GM19438 (cell line): Measurements from ENCODE around the gene SLC26A11.
A peak's percentile ranks its signal among the peaks of the same experiment; 100 is the strongest.

ENCODE experiments used
- ATAC-seq: cut with Tn5 transposase; IDR thresholded peaks from one replicate; pipeline ENCODE4 v1.9.1; 2021; ENCODE audit warnings: low read depth; ENCODE audit not compliant: unreplicated experiment

SLC26A11 gene

DNA sequence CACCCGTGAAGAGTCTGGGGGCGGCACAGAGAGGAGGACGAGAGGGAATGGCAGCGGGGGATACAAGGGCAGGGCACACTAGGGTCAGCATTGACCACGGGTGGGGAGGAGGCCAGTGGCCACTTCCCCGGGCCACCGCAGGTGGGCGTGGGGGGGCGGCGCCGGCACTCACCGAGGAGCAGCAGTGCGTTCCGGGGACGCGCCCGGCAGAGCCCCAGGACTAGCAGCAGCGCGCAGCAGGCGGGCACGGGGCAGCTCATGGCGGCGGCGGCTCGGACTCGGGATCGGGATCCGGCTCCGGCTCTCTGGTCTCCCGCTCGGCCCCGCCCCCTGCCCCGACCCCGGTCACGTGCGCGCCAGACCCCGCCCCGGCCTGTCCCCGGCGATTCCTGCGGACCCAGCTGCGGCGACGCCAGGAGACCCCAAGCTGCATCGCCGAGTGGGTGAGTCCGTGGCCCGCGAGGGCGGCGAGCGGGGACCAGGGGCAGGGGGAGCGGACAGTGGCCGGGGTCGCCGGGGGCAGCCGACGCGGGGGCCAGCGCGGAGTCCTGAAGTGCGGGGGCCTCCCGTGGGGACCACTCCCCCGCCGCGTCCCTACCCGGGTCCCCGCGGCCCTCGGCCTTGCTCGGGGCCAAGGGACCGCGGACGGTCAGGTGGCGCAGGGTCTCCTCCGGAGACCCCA, at the start of gene SLC26A11, which contains the start of gene SGSH:
SLC26A11 (plus strand) TSS at position 374 of the 682 bp plus-strand sequence. CDS start 1,134 bp downstream, outside the sequence.
SGSH (minus strand) TSS at position 280 of the 682 bp plus-strand sequence; CDS start at position 260, 20 bp downstream.
- ATAC-seq = peak; percentile 30

DNA sequence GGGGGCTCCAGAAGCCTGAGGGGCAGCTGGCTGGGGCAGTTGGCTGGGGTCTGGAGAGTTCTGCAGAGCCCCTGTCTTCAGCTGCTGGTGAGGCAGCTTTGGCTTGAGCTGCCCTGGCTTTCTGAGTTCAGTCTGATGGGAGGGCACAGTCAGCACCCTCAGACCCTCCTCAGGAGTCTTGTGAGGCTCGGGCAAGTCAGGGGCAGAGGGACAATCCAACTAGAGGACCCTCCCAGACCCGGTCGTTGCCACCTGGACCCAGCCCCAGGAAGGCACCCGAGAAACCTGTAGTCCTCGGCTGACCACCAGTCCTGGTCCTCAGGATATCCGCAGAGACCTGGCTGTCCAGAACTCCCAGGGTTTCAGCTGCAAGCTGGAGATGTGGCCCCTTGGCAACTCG, 48.5 kb upstream of the SLC26A11 start:
- ATAC-seq = no peak

DNA sequence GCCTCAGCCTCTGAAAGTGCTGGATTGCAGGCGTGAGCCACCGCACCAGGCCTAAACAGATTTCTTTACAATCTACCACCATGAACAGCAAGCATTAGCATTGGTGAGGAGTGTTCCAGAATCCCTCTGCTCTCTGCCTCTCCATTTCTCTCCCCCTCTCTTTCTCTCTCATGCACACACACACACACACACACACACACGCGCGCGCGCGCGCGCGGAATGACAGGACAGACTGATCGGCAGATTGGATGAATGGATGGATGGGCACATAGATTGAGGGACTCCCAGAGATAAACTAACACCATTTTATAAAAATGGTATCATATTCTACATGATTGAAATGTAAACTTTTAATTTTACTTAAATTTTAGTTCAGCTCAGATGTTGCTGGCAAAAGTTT, 47.1 kb upstream of the SLC26A11 start:
- no peak for ATAC-seq

DNA sequence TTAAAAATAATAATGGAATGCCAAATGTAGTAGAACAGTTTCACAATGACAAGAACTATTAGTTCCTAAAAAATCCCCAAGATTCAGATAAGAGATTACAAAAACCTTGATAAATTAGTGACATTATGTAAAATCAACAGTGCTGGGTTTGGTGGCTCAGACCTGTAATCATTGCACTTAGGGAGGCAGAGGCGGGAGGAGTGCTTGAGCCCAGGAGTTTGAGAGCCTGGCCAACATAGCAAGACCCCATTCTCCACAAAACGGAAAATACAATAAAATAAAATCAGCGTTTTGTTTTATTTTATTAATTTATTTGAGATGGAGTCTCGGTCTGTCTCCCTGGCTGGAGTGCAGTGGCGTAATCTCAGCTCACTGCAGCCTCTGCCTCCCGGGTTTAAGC, 46.3 kb upstream of the SLC26A11 start:
- ATAC-seq = no peak

DNA sequence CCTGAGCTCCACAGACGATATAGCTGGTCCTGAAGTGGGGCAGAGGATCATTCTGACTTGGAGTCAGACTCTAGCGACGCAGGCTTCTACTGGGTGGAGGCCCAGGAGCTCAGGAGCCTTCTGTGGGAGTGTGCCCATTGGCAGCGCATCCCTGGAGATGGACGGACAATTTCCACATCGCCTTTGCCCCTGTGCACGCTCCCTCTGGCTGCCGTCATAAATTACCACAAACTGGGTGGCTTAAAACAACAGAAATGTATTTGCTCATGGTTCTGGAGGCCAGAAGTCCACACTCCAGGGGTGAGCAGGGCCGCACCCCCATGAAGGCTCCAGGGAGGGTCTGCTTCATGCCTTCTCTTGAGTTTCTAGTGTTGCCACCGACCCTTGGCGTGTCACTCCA, 43.5 kb upstream of the SLC26A11 start:
- no peak for ATAC-seq

DNA sequence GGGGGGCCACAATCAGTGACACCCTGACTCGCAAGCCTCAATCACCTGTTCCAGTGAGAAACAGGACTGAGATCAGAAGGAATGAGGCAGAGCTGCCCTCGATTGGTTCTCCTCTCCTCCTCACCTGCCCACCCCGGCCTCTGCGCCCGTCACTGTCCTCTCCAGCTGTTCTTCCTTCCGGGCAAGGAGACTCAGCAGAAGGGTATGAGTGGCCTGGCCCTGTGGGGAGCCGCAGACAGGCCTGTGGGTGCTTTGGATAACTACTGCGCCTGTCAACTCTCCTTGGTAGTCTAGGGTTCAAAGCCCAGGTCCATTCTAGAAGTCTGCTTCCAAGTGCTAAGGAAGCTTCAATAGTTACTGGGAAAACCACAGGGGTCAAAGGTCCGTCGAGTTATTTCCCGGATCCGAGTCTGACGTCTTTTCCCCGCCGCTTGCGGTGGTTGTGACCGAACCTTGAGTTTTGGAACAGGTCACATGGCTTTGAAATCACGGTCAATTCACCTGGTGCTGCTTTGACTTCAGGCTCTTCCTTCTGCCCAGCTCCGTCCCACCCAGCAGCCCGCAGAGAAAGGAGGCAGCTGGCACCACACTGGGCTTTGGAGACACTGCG, 42.1 kb upstream of the SLC26A11 start:
- no peak for ATAC-seq

DNA sequence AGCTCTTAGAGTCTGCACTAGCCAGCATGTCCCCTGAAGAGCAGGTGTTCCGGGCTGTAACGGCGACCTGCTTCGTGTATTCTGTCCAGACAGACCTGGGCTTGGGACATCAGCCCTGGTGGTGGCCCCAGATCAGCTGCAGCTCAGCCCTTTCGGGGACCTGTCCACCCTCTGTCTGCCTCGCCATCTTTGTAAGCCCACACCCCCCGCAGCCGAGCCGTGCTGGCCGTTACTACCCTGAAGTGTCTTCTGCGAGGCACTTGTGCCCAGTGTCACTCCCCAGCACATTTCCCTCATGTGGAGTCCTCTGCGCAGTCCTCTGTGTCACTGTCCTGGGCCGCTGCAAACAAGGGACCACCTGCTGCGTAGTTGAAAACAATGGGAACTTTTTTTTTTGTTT, 40.0 kb upstream of the SLC26A11 start:
- no peak for ATAC-seq

DNA sequence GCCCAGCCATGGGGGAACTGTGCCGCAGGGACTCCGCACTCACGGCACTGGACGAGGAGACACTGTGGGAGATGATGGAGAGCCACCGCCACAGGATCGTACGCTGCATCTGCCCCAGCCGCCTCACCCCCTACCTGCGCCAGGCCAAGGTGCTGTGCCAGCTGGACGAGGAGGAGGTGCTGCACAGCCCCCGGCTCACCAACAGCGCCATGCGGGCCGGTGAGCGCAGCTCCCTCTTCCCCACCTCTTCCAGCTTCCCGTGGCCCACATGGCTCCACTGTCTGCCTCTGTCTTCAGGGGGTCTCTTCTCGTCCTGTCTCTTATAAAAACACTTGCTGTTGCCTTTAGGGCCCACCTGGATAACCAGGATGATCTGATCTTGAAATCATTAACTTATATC, 38.8 kb upstream of the SLC26A11 start:
- ATAC-seq = no peak

DNA sequence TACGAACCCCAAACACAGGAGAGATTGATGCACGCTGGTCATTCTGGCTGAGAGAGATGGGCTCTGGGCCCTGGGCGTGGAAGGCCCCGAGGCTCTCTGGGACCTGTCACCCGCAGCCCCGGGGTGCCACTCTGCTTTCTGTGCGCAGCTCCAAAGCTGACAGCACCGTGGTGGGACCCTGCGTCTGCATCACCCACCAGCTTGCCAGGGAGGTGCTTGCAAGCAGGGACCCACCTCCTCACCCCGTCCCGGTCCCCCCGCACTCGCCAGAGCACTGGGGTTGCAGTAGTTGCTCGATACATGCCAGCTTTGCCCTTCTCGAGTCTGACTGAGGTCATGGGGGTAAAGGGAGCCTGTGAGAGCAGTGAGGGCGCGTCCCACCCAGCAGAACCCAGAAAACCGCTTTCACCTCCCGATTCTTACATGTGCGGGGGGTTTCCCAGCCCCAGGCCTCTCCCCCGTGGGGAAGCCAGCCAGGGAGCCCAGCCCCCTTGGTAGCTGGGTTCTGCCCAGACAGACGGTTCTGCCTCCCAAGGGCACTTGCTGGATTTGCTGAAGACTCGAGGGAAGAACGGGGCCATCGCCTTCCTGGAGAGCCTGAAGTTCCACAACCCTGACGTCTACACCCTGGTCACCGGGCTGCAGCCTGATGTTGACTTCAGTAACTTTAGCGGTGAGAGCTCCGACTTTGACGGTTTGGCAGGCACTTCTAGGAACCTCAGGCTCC, 37.9 kb upstream of the SLC26A11 start:
- no peak for ATAC-seq

DNA sequence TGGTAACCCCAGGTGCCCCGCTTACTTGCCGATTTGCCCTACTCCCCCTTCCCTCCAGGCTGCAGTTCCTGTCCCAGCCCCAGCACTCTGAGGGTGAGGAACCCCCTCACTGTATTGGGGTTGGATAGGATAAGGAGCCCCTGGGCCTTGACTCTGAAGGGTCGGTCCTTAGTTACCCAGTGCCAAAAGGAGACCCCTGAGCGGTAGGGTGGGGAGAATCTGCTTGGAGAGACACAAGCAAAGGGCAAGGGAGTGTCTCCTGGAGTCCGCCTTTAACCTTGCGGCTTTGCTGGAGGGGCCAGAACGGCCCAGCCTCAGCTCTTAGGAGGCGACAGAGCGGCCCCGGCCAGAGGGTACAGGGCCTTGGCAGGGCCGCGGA, 37.4 kb upstream of the SLC26A11 start:
- ATAC-seq = no peak

DNA sequence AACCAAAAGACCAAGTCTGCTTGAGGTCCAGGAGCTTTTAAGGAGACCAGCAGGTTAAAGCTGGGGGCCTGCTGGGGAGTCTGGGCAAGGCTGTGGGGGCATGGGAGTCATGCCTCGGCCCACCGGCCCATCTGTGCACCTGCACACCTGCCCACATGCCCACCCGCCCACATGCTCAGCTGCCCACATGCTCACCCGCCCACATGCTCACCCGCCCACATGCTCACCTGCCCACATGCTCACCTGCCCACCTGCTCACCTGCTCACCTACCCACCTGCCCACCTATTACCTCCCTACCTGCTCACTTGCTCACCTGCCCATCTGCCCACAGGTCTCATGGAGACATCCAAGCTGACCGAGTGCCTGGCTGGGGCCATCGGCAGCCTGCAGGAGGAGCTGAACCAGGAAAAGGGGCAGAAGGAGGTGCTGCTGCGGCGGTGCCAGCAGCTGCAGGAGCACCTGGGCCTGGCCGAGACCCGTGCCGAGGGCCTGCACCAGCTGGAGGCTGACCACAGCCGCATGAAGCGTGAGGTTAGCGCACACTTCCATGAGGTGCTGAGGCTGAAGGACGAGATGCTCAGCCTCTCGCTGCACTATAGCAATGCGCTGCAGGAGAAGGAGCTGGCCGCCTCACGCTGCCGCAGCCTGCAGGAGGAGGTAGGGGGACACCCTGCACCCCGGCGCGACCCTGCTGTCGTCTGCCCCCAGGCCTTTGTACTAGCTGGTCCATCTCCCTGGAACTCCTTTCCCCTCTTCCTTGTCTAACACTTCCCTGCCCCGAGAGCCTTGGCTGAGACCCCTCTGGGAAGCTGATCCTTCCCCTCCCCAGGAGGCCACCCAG, 36.4 kb upstream of the SLC26A11 start:
- no peak for ATAC-seq

DNA sequence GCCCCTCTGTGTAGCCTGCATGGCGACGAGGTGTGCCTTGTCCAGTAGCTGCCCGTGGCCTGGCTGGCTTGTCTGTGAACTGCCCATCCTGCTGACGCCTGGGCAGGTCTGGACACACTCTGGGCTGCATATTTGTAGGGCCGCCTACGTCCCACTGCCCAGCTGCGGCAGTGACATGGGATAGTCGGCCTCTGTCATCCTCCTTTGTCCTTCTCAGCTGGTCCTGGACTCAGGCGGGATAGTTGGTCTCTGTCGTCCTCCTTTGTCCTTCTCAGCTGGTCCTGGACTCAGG, 35.9 kb upstream of the SLC26A11 start:
- no peak for ATAC-seq

DNA sequence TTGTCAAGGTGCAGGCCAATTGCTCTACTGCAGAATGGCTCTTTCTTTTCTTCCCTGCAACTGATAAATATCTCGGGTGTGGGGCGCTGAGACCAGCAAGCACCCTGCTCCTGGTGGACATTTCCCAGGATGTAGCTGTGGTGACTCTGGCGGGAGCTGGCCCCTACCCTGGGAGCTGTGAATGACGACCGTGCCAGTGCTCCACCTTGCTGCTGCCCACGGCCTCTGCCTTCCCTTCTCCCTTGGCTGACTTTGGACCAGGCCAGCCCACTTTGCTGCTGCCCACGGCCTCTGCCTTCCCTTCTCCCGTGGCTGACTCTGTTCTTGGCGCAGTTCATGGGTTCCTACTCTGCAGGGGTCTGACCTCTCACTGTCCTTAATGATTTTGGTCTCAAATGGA, 34.3 kb upstream of the SLC26A11 start:
- ATAC-seq = no peak

DNA sequence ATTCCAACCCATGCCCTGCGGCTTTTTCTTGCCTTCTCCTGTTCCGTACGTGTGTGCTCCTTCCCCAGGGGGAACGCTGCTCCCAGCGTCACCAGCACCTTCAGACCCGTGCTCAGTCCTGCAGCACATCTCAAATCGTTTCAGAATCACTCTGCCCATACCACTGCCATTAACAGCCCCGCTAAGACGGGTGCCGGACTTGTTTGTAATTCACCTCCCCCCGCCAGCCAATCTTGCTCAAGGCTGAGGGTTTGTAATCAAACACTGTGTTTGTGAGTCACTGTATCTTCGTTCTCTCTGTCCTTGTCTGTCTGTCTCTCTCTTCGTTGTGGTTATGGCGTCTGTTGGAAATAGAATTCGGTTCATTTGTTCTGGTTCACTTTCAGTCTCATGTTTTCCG, 33.1 kb upstream of the SLC26A11 start:
- no peak for ATAC-seq

DNA sequence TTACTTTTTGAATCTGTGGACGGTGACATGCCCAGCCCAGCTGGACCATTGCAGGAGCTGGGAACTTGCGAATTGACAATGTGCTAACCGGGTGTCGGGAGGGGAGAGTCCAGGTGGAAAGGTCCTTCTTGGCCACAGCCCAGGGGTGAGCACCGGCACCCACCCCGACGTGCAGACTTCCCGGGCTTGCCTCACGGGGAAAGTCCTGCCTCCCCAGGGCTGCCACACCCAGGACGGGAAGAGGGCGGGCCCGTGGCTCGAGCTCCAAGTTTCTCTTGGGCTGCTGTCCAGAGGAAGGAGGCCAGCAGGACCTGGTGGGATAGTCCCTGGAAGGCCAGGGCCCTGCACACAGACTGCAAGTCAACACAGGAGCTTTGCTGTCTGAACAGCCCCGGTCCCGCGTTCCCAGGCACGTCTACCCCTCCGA, 32.7 kb upstream of the SLC26A11 start:
- no peak for ATAC-seq

DNA sequence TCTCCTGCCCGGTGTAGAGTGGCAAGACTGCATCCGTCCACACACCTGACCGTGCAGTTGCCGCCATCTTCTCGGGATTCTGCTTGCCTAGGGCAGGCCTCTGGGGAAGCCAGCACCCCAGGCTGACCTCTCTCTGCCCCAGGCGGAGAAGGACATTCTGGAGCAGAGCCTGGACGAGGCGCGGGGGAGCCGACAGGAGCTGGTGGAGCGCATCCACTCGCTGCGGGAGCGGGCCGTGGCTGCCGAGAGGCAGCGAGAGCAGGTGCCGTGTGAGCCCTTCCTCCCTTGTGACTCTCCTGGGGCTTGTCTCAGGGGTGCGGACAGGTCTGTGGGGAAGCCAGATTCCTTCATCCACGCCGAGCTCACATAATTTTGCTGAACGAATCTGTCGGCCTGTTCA, 30.6 kb upstream of the SLC26A11 start:
- ATAC-seq = no peak

DNA sequence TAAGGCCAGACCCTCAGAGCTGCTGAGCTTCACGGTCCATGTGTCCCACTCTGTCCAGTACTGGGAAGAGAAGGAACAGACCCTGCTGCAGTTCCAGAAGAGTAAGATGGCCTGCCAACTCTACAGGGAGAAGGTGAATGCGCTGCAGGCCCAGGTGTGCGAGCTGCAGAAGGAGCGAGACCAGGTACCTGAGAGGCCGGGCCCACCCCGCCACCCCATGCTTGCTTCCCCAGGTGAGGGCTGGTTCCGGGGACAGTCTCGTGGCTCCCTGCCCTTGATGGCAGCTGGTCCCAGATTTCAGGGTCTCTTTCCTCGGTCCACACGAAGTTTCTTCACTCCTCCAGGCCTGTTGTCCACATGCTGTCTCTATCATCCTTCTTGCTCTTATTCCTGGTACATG, 29.5 kb upstream of the SLC26A11 start:
- ATAC-seq = no peak

DNA sequence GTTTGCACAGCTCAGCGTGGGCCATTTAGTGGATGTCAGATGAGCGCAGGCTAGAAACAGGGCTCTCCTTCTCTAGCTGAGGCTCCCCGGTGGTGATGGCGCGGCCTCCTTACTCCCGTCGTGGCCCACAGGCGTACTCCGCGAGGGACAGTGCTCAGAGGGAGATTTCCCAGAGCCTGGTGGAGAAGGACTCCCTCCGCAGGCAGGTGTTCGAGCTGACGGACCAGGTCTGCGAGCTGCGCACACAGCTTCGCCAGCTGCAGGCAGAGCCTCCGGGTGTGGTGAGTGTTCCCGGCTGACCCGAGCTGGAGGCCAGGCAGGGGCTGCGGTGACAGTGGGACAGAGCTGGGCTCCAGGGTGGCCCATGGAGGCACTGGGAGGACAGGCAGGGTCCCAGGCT, 29.0 kb upstream of the SLC26A11 start:
- no peak for ATAC-seq

DNA sequence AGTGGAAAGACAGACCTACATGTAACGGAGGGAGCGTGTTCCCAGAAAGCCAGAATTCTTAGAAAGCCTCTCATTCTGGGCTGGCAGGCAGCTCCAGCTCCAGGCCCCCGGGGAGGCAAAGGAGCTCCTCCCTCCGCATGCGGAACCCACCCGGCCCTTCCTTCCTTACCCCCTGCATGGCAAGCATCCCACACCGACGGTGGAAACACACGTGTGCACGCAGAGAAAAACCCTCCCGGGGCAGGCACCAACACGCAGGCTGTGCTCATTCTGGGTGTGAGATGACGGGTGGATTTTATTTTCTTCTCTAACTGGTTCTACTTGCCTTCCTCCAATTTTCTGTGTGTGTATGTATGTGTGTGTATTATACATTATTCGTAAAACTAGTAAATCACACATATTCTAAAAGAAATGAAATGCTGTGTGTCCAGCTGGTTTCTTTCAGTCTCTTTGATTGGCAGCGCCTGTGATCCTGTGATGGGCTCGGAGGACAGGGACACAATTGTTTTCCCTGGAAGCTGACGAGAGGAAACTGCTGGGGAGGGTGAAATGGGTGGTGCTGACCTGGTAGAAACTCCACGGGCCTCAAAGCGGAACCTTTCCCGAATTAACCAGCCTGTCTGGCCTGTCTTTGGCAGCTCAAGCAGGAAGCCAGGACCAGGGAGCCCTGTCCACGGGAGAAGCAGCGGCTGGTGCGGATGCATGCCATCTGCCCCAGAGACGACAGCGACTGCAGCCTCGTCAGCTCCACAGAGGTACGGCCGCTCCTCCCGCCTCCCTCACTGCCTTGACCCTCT, 28.2 kb upstream of the SLC26A11 start:
- ATAC-seq = no peak

DNA sequence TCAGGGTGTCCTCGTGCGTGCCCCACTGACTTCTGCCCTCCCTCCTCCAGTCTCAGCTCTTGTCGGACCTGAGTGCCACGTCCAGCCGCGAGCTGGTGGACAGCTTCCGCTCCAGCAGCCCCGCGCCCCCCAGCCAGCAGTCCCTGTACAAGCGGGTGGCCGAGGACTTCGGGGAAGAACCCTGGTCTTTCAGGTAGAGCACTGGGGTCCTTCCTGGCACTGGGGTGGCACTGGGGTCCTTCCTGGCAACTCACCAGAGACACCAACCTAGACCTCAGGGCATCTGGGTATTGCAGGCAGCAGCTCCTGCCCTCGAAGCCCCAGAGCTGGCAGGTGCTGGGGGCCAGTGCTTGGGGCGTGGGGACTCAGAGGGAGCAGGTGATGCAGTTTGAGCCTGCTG, 25.1 kb upstream of the SLC26A11 start:
- no peak for ATAC-seq
